NCI-H2227 treated with DMSO at 0.1 percent for 48 hours (cell line): Measurements from ENCODE around the gene KCNQ1.

Experiments used
- DNase-seq: peaks from one replicate; lab custom pipeline; 2025; lab: John Stamatoyannopoulos, UW

KCNQ1 gene

DNA sequence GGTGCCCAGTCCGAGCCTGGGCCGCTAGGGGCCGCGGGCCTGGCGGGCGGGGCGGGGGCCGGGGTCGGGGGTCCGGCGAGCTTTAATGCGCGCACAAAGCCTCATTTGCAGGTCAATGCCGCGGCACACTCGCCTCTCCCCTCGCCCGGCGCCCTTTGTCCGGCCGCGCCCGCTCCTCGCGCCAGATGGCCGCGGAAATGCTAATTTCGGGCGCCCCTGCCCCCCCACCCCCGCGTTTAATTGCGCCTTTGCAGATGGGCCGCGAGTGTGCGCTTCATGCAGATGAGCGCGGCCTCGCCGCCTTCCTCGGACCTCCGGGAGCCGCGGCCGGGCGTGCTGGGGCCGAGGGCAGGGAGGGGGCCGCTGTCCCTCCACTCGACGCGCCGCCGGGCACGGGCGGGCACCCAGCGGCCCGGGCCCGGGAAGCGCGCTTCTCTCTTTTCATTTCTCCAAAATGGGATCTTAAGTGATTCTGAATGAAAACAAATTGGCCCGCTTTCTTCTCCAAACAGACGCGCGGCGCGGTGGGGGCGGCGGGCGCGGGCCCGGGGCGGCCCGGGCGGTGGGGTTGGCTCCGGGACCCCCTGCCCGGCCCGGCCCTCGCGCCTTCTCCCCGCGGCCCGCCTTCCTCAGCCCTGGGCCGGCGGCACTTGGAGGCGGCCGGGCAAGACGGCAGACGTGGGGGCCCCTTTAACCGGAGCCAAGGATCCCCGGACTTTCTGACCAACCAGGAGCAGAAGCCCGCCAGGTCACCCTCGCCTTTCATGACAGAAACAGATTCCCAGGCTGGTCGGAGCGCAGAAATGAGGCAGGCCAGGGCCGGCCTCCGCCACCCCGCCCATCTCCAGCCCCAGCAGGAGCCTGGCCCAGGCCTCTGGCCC lies 417.8 kb downstream of the KCNQ1 start:
- DNase-seq: no peak

DNA sequence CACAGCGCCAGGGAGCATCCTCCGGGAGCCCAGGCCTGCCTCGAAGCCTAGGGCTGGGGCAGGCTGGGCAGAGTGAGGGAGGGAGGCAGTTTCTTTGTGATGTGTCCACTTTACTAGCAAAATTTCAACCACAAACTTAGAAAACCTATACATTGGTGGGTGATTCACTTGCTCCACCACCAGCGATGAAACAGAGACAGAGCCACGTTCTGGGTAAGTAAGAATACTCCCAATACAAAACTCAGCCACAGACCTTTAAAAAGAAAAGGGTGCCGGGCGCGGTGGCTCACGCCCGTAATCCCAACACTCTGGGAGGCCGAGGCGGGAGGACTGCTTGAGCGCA lies 418.4 kb downstream of the KCNQ1 start:
- no peak for DNase-seq

DNA sequence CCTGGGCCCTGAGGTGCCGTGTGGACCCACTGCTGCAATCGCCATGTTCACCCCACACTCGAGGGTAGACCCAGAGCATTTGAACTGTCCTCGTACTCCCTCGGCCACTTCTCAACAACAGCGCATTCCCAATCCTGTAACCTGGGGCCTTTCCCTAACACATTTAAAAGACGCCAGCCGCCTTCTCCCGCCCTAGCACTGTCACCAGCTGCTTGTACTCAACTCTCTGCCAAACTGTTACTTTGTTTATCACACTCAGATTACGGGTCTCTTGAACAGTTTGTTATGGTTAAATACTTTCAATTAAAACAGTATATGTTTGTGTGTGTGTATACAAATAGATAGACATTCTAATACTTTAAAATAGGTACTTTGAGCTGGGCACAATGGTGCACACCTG lies 420.1 kb downstream of the KCNQ1 start:
- DNase-seq: no peak

DNA sequence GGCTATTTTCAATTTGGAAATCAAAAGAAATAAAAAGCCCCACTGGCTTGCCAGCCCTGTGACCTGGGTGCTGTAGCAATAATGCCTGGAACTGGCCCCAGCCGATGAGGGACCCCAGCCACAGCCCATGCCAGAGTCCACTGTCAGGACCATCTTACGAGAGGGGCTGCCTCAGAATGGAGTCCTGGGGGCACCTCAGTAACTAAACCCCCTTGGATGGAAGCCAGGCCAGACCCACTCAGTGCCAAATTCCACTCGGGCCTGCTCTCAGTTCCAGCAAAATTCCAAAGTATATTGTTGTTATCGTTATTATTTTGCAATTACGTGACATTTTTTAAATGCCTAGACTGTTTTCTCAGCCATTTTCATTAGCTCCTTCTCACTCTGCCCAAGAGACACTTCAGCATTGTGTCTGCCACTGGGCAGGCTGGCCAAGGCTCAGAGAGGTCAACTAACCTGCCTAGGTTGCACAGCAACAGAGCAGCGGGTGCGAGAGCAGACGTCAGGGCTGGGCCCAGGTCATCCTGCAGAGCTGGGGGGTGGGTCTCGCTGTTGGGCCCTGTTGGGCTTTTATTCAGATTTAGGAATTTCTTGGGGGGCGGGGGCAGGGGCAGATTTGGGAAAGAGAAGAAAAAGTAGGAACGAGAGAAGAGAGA lies 421.2 kb downstream of the KCNQ1 start:
- no peak for DNase-seq

DNA sequence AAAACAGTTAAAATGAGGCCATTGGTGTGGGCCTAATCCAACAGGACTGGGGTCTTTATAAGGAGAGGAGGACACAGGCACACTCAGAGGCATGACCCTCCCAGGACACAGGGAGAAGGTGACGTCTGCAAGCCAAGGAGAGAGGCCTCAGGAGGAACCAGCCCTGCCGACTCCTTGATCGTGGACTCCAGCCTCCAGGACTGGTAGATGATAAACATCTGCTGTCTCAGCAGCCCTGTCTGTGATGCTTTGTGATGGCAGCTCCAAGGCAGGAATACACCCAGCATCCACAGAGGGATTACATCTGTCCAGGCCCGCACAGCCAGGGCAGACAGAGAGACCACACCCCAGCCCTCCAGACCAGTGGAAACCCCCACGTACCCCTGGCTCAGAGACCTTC lies 422.3 kb downstream of the KCNQ1 start:
- no peak for DNase-seq

GRCh38 chr11:2867722-2868505 lies 423.1 kb downstream of the KCNQ1 start:
- no peak for DNase-seq

- DNase-seq: no peak
Measured at GRCh38 chr11:2868506-2869133, 423.8 kb downstream of the KCNQ1 start.

- DNase-seq: no peak
Measured at GRCh38 chr11:2869134-2869526, 424.3 kb downstream of the KCNQ1 start.

DNA sequence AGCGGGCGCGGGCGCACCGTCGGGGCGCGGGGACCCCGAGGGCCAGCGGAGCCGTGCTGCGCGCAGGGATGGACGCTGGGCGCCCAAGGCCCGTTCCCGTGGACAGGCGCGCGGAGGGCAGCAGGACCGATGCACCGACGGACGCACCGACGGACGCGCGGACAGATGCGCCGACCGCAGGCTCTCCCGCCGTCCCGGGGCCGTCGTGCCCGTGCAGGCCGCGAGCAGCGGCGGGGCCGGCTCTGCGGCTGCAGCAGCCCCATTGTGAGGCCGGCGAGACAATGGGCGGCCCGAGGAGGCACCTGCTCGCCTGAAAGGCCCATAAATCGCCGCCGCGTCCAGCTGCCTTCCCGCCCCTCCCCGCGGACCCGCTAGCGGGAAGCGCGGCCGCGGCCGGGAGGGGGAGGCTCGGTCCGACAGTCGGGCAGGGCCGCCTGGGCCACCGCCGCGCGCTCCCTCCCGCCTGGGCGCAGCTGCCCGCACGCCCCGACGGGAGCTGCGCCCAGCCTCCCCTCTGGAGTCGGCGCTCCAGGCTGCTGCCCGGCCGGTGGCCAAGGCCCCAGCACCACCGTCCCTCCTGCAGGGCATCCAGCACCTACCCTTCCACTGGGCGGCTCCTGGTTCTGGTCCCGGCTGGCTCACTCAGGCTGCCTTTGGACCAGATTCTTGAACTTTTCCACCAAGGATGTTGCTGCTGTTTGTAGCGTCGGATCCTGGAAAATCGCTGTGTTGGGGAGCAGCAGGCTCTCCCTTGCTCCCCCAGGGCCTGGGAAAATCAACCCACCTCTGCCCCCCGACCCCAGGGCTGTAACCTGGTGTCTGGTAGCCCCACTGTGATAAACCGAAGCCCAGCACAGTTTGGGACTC lies 425.0 kb downstream of the KCNQ1 start:
- DNase-seq: no peak

GRCh38 chr11:2870460-2870859 lies 425.7 kb downstream of the KCNQ1 start:
- no peak for DNase-seq

DNA sequence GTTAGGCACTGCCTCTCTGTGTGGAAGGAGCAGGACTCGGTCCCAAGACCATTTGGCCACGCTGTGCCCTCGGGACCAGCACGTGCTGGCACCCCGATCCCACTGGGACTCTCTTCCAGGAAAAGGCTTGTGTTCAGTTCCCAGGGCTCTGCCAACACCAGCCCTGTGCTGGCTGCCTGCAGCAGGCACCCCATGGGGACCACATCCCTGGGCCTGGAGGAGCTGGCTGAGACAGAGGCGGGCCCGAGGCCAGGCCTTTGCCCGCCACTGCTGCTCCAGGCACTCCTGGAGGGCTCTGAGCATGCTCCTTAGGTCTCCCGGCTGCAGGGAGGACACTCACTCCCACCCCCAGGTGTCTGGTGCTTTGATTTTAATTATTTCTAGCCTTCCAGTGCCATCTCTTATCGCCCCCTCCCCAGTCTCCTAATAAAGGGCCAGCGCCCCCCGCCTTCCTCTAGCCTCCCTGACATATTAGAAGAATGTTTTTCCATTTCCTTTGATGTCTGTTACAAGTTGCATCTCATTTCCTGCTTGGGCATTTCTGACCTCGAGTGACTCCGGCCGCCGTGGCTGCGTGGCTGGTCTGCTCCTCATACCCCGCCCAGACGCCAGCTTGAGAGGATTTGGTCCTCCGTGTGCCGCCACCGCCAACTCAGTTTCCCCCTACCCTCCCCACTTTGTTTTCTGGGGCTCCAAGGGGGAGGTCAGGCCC lies 426.3 kb downstream of the KCNQ1 start:
- DNase-seq: no peak

- no peak for DNase-seq
Measured at GRCh38 chr11:2874963-2875362, 430.2 kb downstream of the KCNQ1 start.

DNA sequence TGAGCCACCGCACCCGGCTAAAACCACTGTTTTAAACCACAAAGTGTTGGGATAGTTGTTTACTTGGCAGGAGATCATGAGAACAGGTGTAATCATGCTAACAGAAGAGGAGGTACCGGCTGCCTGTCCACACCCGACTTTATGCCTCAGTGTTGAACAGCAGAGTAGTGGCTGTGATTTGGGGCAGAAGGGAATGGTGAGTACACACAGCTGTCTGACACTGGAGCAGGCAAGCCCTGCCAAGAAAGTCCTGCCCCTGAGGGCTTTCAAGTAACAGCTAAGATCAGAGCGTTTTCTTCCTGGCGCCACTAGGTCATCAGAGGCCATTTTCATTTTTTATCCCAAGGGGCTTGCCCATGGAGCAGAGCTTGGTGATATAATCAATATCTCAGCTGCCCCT lies 432.7 kb downstream of the KCNQ1 start:
- no peak for DNase-seq

DNA sequence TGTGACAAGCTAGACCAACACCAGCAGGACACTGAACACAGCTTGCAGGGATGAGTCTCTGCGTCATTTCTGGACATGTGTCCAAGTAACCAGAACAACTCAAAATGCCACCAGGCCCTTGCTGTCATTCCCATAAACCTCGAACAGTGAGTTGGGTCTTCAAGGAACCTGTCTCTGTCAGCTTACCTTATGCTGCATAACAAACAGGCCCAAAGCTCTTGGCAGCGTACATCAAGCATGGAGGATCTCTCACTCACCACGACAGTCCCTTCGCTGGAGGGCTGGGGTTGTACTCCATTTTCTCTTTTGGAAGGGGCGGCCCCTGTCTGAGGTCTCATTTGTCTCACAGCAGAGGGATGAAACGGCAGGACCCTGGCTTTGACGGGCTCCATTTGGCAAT lies 434.0 kb downstream of the KCNQ1 start:
- no peak for DNase-seq

DNA sequence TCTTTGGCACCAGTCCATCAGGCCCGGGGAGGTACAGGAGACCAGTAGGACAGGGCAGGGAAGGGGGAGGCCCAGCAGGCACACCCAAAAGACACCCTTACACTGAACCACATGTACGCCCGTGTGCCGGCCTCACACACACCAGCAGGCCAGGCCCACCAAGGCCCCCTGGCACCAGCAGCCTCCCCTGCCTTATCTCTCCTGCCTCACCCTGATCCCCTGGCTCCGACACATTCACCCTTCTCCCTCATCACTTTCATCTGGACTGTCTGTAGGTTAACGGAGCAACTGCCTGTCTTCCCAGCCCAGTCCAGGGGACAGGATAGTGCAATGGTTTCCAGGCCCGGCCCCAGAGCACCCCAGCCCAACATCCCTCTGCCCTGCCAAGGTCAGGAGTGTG lies 435.8 kb downstream of the KCNQ1 start:
- no peak for DNase-seq

- DNase-seq: peak; percentile 52
Measured at GRCh38 chr11:2881076-2881980, 436.5 kb downstream of the KCNQ1 start.

DNA sequence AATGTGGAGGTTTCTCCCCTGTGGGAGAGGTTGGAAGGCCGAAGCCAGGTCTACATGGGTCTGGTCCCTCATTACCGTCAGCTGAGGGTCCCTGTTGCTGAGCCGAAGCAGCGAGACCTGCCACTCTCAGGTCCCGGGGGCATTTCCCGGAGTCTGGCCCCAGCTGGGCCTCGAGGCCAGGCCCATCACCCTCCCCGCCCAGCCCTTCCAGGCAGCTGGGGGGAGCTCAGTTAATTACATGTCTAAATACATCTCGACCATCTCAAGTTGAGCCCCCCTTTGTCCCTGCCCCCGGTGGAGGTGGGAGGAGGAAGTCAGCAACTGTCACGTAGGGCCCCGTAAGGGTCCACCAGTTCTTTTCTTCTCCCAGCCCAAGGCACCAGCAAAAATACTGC lies 437.2 kb downstream of the KCNQ1 start:
- DNase-seq: peak; percentile 55

GRCh38 chr11:2882396-2883110 lies 437.7 kb downstream of the KCNQ1 start:
- DNase-seq: no peak

DNA sequence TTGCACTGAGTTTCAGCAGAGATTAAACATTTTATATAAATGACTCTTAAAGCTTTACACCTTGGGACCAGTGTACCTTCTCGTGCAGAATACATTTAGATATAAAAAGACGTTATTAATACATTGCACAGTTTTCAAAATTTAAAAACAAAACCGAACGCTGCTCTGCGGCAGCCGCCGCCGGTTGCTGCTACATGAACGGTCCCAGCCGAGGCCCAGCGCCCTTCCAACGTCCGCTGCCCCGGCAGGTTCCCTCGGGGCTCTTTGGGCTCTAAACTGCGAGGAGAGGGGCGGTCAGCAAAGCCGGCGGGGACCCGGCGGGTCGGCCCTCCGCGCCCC lies 438.8 kb downstream of the KCNQ1 start:
- DNase-seq: peak; percentile 18
